Central memory CD4-positive, alpha-beta T cell (primary cell): Measurements from ENCODE around the gene TPP1.

Experiments used
- DNase-seq: peaks from one replicate; pipeline ENCODE4 v3.0.0; 2022
- total RNA-seq, 3 experiments: gene quantifications; one replicate each; lab custom pipeline; 2026; lab: John Stamatoyannopoulos, UW

TPP1 gene
- total RNA-seq: 8.7 to 33.0 (median 25.1) reads per million in 3 experiments

DNA sequence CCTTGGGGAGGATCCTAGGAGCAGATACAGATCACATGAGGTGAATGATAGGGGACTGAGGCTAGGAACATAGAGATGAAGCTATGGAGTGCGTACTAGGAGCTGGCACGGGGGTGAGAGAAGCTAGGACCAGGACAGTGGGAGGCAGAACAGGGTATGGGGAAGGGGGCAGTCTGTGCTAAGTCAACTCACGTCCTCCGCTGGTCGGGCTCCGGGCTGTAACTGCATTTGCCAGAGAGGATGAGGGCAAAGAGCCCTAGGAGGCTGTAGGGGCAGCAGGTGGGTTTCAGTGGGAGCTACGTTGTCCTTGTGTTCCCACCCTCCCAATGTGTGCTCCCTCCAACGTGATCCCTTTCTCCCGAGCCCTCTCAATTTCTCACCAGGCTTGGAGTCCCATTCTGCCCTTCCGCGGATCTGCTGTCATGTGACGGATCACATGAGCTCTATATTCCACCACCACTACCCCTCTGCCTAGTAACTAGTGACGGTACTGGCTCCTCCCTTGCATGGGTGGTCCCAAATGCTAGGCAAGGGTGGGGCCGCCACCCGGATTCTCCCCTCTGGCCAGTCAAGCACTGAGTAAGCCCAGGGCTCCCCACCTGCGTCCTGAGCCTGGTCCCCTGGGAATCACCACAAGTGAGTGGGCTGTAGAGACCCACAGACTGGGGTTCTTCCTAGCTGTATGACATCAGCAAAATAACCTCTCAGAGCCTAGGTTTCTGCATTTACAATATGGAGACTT lies at the start of gene TPP1:
TPP1 (minus strand) TSS at position 419 of the 742 bp plus-strand sequence; CDS start at position 397, 22 bp downstream.
- peak; percentile 89 for DNase-seq

DNA sequence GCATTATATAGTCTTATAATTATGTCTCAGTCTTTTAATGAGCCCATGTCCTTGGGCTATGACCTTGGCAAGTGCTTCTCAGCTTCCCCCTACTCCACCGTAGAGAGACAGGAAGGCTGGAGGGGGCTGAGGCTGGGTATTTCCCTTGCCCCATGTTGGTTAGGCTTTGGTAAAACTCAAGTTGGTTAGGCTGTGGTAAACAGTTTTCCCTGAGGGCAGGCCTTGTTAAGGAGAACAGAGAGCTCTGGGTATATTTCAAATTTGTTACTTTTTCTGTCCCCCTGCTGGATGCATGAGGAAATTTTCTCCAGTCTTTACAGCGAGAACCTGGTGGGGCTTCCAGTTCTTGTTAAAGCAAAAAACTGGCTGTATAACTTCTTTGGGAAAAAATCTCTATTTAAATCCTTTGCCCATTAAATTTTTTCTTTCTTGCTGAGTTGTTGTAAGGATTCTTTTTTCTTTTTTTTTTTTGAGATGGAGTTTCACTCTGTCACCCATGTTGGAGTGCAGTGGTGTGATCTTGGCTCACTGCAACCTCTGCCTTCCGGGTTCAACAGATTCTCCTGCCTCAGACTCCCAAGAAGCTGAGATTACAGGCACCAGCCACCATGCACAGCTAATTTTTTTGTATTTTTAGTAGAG lies 48.6 kb upstream of the TPP1 start:
- DNase-seq: peak; percentile 50

DNA sequence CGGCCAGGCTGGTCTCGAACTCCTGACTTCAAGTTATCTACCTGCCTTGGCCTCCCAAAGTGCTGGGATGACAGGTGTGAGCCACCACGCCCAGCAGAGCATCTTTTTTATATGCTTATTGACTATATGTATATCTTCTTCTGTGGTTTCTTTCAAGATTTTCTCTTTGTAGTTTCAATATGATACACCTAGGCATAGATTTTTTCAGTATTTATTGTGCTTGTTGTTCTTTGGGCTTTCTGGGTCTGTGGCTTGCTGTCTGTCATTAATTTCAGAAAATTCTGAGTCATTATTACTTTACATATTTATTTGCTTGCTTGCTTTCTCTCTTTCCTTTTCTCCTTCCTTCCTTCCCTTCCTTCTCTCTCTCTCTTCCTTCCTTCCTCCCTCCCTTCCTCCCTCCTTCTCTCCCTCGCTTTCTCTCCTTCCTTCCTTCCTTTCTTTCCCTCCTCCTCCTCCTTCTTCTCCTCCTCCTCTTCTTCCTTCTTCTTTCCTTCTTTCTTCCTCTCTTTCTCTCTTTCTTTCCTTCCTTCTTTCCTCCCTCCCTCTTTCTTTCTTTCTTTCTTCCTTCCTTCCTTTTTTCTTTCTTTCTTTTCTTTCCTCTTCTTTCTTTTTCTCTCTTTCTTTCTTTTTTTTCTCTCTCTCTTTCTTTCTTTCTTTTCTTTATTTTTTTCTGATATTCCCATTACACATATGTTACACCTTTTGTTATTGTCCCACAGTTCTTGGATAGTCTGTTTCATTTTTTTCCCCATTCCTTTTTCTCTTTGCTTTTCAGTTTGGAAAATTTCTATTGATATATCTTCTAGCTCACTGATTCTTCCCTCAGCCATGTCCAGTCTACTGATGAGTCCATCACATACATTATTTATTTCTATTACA lies 47.3 kb upstream of the TPP1 start:
- no peak for DNase-seq

DNA sequence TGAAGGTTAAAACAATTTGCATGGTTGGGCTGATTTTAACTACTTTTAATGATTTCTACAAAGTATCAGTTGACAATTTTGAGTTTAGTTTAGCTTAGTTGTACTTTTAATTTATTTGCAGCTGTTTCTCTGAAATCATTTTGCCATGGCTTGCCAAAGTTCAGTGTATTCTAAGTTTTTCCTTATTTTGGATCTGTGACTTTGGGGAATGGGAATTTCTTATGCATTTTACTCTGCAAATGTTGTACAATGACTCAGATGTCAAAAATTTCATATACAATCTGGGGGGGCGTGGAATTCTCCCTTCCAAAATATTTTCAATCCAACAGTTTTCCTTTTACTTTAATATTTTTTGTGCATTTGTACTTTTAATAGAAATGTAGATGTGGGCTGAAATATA lies 45.3 kb upstream of the TPP1 start:
- DNase-seq: no peak

DNA sequence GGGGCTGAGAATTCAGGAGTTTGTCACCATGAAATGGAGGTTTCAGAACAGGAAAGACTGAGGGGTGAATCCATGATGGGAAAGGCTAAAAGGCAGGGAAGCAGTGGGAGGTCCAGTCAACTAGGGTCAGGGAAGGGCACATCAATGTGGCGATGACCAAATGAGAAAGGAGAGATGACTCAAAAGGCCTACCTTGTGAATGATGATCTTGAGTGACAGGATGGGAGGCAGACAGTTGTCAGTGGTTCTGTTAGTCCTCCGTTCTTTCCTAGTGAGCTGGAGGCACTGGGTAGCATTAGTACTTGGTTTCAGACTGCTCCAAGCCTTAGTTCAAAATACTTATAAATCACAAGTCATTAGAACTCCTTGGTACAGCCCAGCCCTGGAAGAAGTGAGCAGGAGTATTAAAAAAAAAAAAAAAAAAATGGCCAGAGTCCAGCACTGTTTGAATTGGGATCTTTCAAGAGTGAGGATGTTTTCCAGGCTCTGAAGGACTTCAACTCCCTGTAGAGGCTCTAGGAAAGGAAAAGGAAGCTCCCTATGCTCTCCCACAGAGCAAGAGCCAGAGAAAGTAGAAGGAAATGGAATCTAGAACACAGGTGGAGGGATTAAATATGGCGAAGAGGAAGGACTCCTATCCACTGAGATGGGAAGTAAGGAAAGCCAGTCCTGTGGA lies 44.7 kb upstream of the TPP1 start:
- no peak for DNase-seq

DNA sequence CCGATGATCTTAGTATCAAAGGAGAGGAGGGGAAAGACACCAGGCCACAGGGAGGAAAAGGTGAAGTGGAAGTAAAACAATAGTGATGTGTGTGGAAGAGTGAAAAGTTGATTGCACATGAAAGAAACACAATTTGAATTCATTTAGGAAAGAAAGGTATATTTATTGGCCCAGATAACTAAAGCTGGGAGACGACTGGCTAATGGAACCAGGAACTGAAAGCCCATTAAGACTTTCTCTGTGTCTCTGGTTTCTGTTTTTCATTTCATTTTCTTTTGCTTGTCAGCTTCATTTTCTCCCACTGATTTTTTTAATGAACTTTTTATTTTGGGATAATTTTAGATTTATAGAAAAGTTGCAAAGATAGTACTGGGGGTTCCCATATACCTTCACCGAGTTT lies 41.5 kb upstream of the TPP1 start:
- no peak for DNase-seq

DNA sequence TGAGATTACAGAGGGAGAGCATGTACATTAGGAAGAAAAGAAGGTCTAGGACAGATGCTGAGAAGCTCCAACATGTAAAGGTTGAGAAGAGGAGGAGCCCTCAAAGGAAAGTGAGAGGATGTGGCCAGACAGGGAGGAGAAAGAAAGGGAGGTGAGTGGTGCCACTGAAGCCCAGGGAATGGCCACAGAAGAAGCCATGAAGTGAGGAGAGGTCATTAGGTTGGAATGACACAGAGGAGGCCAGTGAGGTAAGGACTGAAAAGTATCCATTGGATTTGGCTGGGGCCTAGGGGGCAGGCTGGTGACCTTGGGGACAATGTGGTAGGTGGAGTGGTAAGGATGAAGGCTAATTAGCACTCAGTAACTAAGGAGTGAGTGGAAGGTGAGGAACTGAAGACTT lies 39.4 kb upstream of the TPP1 start:
- no peak for DNase-seq

DNA sequence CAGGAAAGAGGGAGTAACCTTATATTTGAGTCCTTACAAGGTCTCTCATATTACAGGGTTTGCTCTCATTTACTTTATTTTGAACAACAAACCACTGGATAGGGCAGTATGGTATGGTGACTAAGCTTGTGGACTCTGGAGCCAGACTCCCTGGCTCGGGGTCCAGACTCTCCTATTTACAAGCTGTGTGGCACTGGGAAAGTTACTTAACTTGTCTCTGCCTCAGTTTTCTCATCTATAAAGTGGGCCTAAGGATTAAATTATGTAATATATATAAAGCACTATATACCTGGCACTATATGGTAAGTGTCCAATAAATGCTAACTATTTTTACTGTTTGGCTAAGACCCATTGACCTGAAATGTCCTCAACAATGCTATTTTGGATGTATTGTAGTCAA lies 38.1 kb upstream of the TPP1 start:
- DNase-seq: no peak

DNA sequence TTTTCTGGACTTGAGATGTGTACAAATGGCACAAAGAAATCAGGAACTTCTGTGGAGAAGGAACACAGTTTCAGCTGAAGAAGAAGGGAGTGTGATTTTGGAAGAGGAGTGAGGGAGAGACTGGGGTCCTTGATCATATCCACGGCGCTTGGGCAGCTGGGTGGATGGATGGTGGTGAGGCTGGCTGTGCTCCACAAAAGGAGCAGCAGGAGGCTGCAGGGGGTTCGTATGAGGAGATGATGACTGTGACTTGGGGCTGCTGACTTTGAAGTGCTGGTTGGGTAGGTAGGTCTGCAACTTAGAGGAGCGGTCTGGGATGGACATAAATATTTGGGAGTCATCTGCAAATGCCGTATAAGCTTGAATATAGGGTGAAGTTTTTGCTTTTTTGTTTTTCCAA lies 37.7 kb upstream of the TPP1 start:
- DNase-seq: no peak

DNA sequence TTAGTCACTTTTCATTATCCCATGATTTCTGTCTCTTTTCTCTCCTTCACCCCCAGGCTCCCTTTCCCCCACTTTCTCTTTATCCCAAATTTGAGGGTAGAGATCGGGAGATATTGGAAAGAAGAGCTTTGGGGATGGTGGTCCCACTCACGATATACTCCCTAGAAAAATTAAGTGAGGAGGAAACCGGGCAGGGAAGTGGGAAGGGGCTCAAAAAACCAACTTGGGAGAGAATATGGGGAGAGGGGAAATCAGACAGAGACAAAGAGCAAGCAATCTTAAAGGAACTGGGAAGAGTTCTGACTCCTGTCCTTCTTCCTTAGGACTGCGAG lies 37.3 kb upstream of the TPP1 start:
- no peak for DNase-seq

DNA sequence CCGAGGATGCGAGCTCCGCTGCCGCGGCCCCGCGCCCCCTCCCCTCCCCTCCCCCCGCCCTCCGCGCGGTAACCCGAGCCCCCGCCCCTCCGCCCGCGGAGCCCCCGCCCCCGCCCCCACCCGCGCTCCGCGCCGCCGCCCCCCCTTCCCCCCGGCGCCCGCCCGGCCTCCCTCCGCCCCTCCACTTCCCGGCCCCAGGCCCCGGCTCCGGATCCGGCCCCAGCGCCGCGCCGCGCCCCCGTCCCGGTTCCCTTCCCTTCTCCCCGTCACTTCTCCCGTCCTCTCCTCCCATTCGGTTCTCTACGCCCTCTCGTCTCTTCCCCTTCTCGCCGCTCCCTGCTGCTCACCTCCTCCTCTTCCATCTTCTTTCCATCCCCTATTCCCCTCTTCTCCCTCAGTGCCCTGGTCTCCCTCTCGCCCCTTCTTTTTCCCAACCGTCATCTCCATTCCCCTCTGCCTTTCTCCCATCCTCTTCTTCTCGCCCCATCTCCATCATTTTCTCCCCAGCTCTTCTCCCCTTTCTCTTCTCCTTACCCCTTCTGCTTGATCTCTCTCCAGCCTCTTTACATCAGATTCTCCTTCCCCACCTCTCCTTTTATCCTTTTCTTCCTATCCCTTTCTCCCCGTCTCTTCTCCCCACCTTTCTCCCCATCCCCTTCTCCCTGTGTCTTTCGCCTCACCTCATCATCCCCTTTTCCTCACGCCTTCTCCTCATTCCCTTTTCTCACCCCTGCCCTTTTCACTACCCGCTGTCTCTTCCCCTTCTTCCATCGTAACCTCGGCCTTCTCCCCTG lies 36.8 kb upstream of the TPP1 start, which contains the start of gene DCHS1:
DCHS1 (minus strand) TSS at position 20 of the 794 bp plus-strand sequence. CDS start 14,196 bp downstream, outside the sequence.
- DNase-seq: no peak

DNA sequence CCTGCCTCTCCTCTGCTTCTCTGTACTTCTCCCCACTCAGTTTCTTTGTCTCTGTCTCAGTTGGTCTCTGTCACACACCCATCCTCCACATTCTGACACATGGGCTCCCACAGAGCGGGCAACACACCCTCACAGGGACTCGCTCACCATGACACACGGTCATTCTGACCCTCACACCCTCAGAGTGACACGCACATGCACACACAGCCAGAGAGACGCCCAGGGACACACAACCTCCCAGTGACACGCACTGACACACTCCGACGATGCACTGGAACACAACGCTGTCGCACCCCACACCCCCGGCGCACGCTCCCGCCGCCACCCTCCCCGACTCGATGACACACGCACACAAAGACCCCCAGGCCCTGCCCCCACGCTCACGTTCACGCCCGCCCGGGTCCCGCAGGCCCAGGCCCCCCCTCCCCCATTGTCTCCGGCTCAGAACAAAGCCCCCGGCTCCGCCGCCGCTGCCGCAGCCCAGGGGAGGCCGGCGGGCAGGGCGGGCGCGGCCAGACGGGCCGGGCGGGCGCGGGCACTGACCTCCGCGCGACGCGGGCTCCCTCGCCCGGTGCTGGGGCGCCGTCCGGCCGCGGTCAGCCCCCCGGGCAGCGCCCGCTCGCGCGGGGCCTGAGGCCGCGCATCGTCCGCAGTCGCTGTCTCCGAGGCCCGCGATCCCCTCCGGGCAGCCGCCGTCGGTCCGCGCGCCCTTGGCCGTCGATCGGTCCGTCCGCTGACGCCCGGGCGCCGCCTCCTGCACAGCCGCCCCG lies 36.0 kb upstream of the TPP1 start:
- no peak for DNase-seq

DNA sequence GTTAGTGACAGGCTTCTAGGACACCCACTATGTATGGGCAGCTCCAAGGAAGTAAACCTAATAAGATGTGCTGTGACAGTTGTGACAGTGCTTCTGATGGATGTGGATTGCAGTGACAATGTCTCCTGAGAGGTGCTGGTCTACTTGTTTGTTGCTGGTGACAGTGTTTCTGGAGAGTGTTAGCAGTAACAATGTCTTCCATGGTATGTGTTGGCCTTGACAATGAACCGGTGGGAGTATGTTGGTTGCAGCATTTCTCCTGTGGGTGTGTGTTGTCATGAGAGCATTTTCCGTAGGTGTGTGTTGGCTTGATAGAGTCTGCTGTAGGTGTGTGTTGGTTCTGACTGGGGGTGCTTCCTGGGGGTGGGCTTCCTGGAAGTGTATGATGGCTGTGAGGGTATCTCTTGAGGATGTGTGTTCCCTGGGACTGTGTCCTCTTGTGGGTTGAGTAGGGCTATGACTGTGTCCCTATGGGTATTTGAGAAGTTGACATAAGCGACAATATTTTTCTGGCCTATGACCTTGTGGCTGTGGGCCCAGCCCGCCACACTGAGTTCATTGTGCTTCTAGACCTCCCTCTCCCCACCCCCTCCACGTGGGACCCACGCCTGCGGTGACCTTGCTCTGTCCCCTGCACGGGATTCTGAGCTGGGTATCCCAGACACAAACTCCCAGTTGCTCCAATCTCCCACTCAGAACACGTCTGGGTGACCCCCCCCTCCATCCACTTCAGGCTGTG lies 35.2 kb upstream of the TPP1 start:
- no peak for DNase-seq

DNA sequence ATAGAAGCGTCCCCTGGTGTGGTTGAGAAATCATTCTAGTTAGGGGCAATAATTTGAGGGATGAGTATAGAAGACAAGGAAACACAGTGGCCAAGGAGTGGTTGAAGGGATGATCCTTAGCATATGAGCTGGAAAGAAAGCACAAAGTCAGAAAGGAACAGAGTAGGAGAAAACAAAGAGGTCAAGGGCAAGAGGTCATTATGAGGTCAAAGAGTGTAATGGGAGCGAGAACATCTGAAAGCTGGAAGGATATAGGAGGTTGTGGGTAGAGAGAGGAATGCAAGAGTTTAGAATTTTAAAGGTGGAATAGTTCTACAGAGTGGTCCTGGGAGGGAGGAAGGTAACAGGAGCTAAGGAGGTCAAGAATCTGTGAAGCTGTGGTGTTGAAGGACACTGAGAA lies 34.4 kb upstream of the TPP1 start:
- no peak for DNase-seq

DNA sequence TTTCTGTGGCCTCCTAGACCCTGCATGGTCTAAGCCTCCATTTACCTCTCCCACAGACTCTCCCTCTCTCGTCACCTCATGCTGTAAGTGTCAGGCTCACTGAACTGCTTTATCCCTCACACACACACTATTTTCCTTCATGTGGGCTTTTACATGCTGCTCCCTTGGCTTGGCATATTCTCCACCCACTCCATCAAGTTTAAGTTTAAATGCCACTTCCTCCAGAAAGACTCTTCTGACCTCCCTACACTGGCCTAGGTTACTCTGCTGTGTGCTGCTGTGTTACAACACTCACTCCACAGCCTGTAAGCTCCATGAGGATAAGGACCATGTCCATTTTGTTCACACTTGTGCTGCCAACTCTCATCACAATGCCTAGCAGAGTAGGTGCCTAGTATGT lies 33.9 kb upstream of the TPP1 start:
- no peak for DNase-seq

DNA sequence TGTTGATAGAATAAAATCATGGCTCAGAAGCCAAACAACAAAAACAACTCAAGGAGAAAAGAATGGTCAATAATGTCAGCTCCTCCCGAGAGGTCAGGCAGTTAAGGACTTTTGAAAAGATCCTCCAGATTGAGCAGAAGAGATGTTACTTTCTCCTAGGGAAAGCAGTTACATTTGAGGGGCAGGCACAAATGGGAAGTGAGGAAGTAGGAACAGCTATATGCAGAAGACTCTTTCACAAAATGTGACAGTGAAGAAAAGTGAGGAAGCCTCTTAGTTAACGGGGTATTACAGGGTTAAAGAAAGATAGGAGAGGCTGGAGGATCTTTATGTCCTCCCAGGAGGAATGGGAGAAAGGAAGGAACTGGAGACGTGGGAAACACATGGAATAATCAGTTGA lies 33.0 kb upstream of the TPP1 start:
- no peak for DNase-seq

DNA sequence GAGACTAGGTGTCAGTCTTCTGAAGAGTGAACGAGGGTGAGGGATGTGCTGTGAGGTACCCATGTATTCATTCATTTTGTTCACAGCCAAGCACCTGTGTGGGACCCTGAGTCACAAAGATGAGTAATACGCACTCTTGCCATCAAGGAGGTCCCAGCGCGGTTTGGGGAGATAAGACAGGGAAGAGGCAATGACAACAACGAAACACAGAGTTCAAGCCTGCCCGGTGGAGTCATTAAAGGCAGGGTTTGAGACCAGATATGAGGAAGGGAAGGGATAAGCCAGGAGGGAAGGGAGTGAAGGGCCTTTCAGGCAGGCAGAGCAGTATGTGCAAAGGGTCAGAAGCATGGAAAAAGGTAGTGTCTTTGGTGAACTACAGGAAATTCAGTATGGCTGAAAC lies 31.8 kb upstream of the TPP1 start:
- no peak for DNase-seq

DNA sequence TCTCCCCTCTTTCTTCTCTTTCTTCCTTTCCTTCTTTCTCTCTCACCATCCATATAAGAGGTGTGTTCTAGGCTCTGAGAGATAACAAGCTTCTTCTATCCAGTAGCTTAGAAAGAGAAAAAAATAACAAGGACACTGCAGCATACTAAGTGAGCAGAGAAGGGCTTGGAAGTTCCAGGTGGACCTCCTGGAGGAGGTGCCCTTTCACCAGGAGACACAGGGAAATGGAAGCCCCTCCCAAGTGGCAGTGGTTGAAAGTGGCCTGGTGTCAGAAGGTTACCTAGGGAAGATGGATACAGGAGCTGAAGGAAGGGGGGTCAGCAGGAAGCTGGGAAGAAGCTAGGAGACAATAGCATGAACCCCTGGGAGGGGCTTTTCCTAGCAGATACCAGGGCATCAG lies 30.9 kb upstream of the TPP1 start:
- no peak for DNase-seq

DNA sequence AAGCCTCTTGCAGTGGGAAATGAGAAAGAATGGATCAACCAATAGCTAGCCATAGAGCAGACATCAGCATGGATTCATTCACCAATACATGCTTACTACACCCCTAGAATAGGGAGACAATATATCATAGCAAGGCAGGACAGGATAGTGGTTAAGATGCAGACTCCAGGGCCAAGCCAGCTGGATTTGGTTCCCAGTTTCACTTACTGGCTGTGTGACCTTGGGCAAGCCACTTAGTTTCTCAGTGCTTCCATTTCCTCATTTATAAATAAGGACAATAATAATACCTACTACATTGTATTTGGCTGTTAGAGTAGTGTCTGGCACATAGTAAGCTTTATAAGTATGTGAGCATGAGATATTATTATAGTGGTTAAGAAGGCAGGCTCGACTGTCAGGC lies 29.3 kb upstream of the TPP1 start:
- DNase-seq: no peak

DNA sequence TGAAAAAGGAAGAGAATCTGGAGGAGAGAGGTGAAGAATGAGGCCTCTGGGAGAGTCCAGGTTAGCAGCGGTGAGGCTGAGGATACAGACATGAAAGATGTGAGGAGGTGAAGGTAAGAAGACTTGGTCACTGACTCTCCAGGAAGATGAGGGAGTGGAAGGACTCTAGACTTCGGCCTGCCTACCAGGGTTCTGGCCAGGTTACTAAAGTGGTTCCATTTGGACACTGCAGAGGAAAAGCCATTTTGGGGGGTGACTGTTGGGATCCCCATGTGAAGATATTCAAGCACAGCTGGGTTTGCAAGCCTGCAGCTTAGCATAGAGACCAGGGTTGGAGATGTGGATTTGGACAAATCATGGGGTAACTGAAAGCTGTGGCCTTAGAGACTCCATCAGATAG lies 28.6 kb upstream of the TPP1 start:
- no peak for DNase-seq
